NOMO-1 treated with DMSO at 0.1 percent for 48 hours (cell line): Measurements from ENCODE around the gene KDELR1.

Experiments used
- DNase-seq: peaks from one replicate; lab custom pipeline; 2025; ENCODE audit not compliant: unreplicated experiment; lab: John Stamatoyannopoulos, UW

KDELR1 gene

GRCh38 chr19:48342841-48343540 is 48.4 kb downstream of the KDELR1 start:
- DNase-seq: no peak

GRCh38 chr19:48342414-48342738 is 49.0 kb downstream of the KDELR1 start:
- no peak for DNase-seq

- no peak for DNase-seq
Measured at GRCh38 chr19:48341515-48342413, 49.6 kb downstream of the KDELR1 start.

- DNase-seq: no peak
Measured at GRCh38 chr19:48340995-48341394, 50.4 kb downstream of the KDELR1 start.

- DNase-seq: no peak
Measured at GRCh38 chr19:48338802-48339503, 52.4 kb downstream of the KDELR1 start.

GRCh38 chr19:48338253-48338755 is 53.0 kb downstream of the KDELR1 start:
- DNase-seq: no peak

- peak; percentile 91 for DNase-seq
Measured at GRCh38 chr19:48333467-48334384, 57.6 kb downstream of the KDELR1 start.

- peak; percentile 100 for DNase-seq
Measured at GRCh38 chr19:48332662-48333466, 58.5 kb downstream of the KDELR1 start.
